CD4-positive, alpha-beta T cell treated with Interleukin-17A for 4 hours (primary cell): Measurements from ENCODE around the gene TMPRSS9.

ENCODE experiments used
- DNase-seq: peaks from one replicate; pipeline ENCODE4 v3.0.0-alpha.2; 2020; ENCODE audit warnings: mixed read lengths

TMPRSS9 gene

GRCh38 chr19:2359992-2360685 lies at the start of gene TMPRSS9:
TSS of gene TMPRSS9 (plus strand) at chr19:2360265. CDS start at chr19:2389786, 29,521 bp downstream.
- no peak for DNase-seq

GRCh38 chr19:2311093-2311492 lies 49.0 kb upstream of the TMPRSS9 start:
- no peak for DNase-seq

GRCh38 chr19:2312820-2313501 lies 47.1 kb upstream of the TMPRSS9 start:
- no peak for DNase-seq

- no peak for DNase-seq
Measured at GRCh38 chr19:2315121-2315817, 44.8 kb upstream of the TMPRSS9 start.

GRCh38 chr19:2315818-2316353 lies 44.2 kb upstream of the TMPRSS9 start:
- peak; percentile 42 for DNase-seq

GRCh38 chr19:2317300-2317699 lies 42.8 kb upstream of the TMPRSS9 start:
- no peak for DNase-seq

- no peak for DNase-seq
Measured at GRCh38 chr19:2317756-2318155, 42.3 kb upstream of the TMPRSS9 start.

GRCh38 chr19:2318923-2319322 lies 41.1 kb upstream of the TMPRSS9 start:
- no peak for DNase-seq

GRCh38 chr19:2319551-2319950 lies 40.5 kb upstream of the TMPRSS9 start:
- no peak for DNase-seq

- no peak for DNase-seq
Measured at GRCh38 chr19:2320049-2320448, 40.0 kb upstream of the TMPRSS9 start.

- no peak for DNase-seq
Measured at GRCh38 chr19:2320939-2321338, 39.1 kb upstream of the TMPRSS9 start.

GRCh38 chr19:2321565-2322283 lies 38.3 kb upstream of the TMPRSS9 start:
- no peak for DNase-seq

GRCh38 chr19:2323707-2324106 lies 36.4 kb upstream of the TMPRSS9 start:
- DNase-seq, result no peak

- DNase-seq, result no peak
Measured at GRCh38 chr19:2324220-2324948, 35.7 kb upstream of the TMPRSS9 start.

- no peak for DNase-seq
Measured at GRCh38 chr19:2325281-2326046, 34.6 kb upstream of the TMPRSS9 start.

- DNase-seq, result no peak
Measured at GRCh38 chr19:2326699-2327360, 33.2 kb upstream of the TMPRSS9 start.

- DNase-seq, result peak; percentile 61
Measured at GRCh38 chr19:2327773-2328400, 32.2 kb upstream of the TMPRSS9 start.

GRCh38 chr19:2328401-2329148 lies 31.5 kb upstream of the TMPRSS9 start, which contains the start of the genes LSM7 and SPPL2B:
TSS of gene LSM7 (minus strand) at chr19:2328586. CDS start at chr19:2328566, 20 bp downstream.
TSS of gene SPPL2B (plus strand) at chr19:2328684. CDS start at chr19:2328710, 26 bp downstream.
- peak; percentile 93 for DNase-seq

- DNase-seq, result no peak
Measured at GRCh38 chr19:2329149-2329478, 31.0 kb upstream of the TMPRSS9 start.
